HG03439 (cell line): ENCODE results near the gene TRIM43.
"Not testable (repeated sequence)": the region's sequence is repeated elsewhere in the genome, so short reads cannot be mapped to it uniquely, and the experiment has no call there.

Experiments used
- ATAC-seq: cut with Tn5 transposase; IDR thresholded peaks from one replicate; pipeline ENCODE4 v1.9.1; 2021; ENCODE audit warnings: mild to moderate bottlenecking, moderate library complexity; ENCODE audit not compliant: unreplicated experiment

Gene TRIM43

DNA sequence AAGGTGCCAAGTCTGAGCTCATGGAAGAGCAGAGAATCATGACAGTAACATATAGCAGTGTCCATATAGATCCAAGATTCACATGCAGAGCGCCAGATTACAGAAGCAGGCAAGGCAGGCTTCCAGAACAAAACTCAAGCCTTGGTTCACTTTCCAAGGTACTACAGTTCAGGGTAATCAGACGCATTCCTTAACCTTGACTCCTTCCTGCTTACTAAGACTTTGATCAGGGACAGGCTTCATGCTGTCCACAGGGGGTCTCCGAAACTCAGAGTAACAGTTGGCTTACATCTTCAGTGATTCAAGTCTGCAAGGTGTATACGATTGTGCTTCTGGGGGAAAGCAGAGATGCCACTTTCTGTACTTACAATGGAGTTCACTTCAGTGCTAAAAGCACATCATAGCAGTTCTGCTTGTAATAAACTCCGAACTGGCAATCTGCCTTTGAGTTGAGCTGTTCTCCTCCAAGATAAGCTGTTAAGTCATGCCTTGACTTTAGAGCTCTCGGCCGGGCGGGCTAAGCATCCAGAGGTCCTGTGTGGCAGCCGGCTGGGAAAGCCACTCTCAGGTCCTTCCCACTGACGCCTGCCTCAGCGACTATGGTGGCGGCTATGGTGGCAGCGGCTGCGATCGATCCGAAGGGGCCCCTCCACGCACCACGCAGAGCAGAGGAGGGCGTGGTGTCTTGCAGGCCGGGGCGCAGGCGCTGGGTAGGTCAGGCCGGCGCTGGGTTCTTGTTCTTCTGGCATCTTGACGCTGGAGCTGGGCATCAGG, 48.9 kb downstream of the TRIM43 start:
- ATAC-seq: not testable (repeated sequence)

- ATAC-seq: not testable (repeated sequence)
Observed at GRCh38 chr2:95641289-95641575, 49.4 kb downstream of the TRIM43 start.

DNA sequence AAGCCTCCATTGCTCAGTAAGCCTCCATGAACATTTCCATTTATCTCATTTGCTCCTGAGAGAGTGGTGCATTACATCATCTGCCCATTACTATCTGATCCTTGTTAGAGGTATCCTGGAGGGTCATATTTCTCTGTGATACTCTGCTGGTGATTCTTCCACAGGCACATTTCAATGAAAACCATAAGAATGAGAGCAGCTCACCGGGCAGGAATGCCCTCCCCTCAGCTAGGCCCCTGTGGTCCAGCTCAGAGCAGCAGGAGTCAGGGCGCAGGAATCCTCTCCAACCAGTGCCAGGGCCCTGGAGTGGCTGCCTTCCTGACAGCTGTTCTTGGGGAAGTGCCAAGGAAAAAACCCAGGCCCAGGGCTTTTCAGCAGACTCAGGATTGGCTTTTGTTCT, 50.0 kb downstream of the TRIM43 start:
- ATAC-seq: not testable (repeated sequence)

- ATAC-seq: not testable (repeated sequence)
Observed at GRCh38 chr2:95642360-95642759, 50.6 kb downstream of the TRIM43 start.

- ATAC-seq: not testable (repeated sequence)
Observed at GRCh38 chr2:95642951-95643350, 51.1 kb downstream of the TRIM43 start.

DNA sequence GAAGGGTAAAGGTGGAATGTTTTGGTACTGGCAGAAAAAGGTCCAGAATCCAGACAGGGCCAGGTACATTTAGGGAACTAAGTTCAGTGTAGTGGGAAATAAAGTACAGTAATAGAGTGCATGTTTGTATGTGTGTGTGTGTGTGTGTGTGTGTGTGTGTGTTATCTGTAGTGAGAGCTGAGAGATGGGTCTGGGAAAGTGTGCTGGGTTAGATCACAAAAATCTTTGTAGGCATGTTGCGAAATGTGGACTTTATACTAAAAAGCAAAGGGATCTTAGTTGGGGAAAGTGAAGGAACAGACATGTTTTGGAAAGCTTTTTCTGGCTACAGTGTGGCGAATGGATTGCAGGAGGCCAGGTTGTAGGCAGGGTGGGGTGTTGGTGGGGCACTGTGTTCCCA, 53.5 kb downstream of the TRIM43 start:
- ATAC-seq: not testable (repeated sequence)

DNA sequence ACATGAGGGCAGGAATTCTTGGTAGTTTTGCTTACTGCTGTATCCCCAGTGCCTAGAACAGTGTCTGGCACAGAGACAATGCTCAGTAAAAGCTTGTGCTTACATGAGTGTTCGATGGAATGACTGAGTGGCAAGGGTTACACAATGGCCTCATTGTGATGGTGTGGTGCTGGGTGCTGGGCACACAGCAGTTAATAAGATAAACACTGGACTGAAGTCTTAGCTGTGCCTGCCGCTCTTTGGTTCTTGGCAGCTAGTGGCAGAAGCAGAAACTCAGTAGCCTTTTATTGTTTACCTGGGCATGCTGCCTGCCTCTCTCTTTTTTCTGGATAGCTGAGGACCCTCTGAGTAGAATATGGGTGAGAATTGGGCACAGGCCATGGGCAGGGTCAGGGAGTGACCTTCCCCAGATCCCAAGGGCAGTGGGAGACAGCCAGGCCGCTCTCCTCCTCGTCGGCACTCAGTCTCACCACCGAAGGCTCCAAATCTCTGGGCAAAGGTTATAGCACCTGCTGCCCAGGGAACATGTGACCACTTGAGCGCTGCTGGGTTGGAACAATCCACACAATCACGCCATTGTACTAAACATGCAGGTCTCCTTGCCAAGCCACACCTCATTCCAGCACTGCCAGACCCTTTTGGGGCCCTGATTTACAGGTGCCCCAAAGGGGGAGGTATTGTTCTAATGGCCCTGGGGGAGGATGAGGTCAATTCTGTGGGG, 54.6 kb downstream of the TRIM43 start:
- not testable (repeated sequence) for ATAC-seq

GRCh38 chr2:95648894-95649544, 57.2 kb downstream of the TRIM43 start:
- not testable (repeated sequence) for ATAC-seq
